ENCODE data around the gene ARHGEF39.
"Not testable (repeated sequence)": the region's sequence is repeated elsewhere in the genome, so short reads cannot be mapped to it uniquely, and the experiment has no call there.

ARHGEF39 gene

GRCh38 chr9:35618325-35618727 lies 46.7 kb downstream of the ARHGEF39 start, which contains the start of gene CD72:
Gene CD72 (minus strand): TSS chr9:35618413. CDS start chr9:35618303, 110 bp downstream.
- peak; percentile 65 to 83 (median 80) for DNase-seq

- DNase-seq, result no peak
Measured at GRCh38 chr9:35617548-35617947, 47.4 kb downstream of the ARHGEF39 start.

- peak; percentile 59 to 82 (median 74) for DNase-seq
Measured at GRCh38 chr9:35616681-35617459, 48.1 kb downstream of the ARHGEF39 start.

- no peak for DNase-seq
Measured at GRCh38 chr9:35615981-35616680, 48.9 kb downstream of the ARHGEF39 start.

- DNase-seq, result no peak
Measured at GRCh38 chr9:35612843-35613242, 52.2 kb downstream of the ARHGEF39 start.

GRCh38 chr9:35612066-35612465 lies 52.9 kb downstream of the ARHGEF39 start:
- DNase-seq, result not testable (repeated sequence)

- peak; percentile 48 to 76 (median 74) for DNase-seq
Measured at GRCh38 chr9:35611230-35611797, 53.7 kb downstream of the ARHGEF39 start.

GRCh38 chr9:35609820-35610163 lies 55.2 kb downstream of the ARHGEF39 start:
- DNase-seq, result no peak
